HG03045 (cell line): ENCODE data around the gene AFF3.

Source experiments
- ATAC-seq: cut with Tn5 transposase; IDR thresholded peaks from one replicate; pipeline ENCODE4 v1.9.1; 2021; ENCODE audit warnings: mild to moderate bottlenecking, moderate library complexity; ENCODE audit not compliant: unreplicated experiment

AFF3 gene

DNA sequence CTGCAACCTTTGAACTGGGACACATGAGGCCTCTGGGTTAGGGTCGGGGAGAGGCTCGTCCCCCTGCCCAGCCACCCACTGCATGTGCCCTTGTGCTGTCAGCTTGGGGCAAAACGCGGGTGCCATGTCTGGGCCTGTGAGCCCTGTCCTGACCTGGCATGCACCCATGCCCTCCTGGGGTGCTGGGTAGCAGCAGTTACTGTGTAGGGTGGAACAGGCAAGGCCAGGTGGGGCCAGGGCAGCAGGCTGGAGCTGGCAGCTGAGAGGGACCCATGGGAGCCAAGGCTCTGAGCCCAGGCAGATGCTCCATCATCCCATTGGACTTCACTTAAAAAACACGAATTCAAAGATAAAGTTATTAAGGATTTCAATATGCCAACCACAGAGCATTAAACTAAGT is 518.8 kb downstream of the AFF3 start:
- ATAC-seq = no peak

GRCh38 chr2:99623035-99623434 is 519.4 kb downstream of the AFF3 start:
- no peak for ATAC-seq

- no peak for ATAC-seq
Measured at GRCh38 chr2:99622534-99622933, 519.9 kb downstream of the AFF3 start.

DNA sequence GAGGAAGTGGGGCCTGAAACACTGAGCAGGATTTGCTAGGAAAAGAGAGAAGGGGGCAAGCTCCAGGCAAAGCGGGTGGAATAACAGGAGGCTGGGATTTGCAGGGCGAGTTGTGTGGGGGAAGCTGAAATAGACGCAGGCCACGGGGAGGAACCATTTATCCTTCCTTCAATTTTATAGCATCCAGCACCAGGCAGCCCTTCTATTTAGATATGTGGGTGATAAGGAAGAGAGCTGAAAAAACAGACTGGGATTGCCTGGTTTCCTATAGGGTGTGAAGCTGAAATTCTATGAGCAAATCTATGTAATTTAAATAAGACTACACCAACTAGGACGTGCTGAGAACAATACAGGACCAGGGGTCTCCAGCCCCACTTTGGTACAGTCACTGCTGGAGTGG is 520.6 kb downstream of the AFF3 start:
- ATAC-seq = no peak

GRCh38 chr2:99621106-99621505 is 521.3 kb downstream of the AFF3 start:
- no peak for ATAC-seq

GRCh38 chr2:99619151-99619550 is 523.2 kb downstream of the AFF3 start:
- no peak for ATAC-seq

DNA sequence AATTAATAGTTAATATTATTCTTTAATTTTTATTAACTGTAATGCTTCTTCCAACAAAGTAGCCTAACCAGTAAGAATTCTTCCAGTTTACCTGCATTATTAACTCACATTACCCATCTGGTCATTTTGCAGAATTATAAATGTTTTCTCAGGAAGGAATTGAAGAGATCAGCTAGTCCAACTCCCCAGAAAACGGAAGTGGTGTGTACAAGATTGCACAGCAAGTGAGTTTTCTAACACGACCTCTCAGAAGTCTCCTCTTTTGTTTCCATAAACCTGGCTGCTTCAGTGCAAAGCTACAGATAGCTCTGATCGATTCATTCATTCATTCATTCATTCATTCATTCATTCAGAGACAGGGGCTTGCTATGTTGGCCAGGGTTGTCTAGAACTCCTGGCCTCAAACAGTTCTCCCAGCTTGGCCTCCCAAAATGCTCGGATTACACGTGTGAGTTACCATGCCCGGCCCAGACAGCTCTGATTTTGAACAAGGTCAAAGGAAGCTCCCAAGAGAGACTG is 523.8 kb downstream of the AFF3 start:
- no peak for ATAC-seq

GRCh38 chr2:99617811-99618210 is 524.6 kb downstream of the AFF3 start:
- no peak for ATAC-seq

- no peak for ATAC-seq
Measured at GRCh38 chr2:99615247-99615771, 527.1 kb downstream of the AFF3 start.

GRCh38 chr2:99613980-99614379 is 528.4 kb downstream of the AFF3 start:
- no peak for ATAC-seq

- ATAC-seq = no peak
Measured at GRCh38 chr2:99611786-99612185, 530.6 kb downstream of the AFF3 start.

DNA sequence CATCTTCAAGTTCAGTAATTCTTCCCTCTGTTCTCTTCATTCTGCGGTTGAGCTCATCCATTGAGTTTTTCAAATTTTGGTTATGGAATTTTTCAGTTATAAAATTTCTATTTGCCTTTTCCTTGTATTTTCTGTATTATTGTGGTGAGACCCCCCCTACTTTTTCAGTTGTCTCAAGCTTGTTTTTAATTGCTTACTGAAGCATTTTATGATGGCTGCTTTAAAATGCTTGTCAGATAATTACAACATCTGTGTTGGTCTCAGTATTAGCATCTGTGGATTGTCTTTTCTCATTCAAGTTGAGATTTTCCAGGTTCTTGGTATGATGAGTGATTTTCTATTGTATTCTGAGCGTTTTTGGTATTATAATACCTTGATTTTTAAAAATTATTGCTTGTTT is 531.4 kb downstream of the AFF3 start:
- no peak for ATAC-seq

GRCh38 chr2:99609851-99610381 is 532.5 kb downstream of the AFF3 start:
- ATAC-seq = no peak

DNA sequence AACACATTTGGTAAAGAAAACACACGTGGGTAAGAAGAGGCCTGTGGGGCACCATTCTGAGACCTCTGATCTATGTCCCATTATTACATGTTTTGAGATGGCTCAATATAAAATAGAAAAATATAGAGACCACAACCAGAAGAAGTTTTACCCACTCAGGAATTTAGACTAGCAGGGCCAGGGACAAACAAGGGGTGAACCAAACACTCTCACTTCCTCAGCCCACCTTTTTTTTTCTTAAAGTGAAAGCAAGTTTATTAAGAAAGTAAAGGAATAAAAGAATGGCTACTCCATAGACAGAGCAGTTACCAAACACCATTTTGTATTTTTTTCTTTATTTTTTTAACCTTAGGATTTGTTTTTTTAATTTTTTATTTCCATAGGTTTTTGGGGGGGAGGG is 533.5 kb downstream of the AFF3 start:
- no peak for ATAC-seq

DNA sequence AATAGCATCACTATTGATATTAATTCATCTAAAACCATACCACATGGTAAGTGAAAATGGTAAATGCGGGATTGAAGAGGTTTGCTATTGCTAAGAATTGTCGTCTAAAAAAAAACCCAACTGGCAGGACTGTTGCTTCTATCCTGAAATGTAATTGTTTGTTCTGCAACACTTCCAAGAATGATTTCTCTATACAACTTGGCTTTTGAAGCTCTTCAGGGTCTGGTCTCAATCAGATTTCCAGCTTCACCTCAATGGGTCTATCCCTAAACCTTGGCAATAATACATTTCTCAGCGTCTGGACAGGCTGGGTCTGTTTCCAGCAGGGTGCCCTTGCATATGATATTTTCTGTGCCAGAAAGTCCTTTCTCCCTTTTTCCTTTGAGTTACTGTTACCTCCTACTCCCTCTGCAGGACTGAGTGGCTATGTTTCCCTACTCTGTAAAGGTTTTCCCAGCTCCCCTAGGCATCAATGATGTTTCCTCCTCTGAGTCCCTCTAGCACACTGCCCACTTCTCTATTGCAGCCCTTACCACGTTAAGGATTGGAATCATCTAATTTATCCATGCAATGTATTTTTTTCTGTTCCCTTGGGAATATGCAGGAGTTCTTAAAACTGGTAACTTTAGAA is 534.4 kb downstream of the AFF3 start:
- no peak for ATAC-seq

- ATAC-seq = no peak
Measured at GRCh38 chr2:99607454-99607853, 534.9 kb downstream of the AFF3 start.

DNA sequence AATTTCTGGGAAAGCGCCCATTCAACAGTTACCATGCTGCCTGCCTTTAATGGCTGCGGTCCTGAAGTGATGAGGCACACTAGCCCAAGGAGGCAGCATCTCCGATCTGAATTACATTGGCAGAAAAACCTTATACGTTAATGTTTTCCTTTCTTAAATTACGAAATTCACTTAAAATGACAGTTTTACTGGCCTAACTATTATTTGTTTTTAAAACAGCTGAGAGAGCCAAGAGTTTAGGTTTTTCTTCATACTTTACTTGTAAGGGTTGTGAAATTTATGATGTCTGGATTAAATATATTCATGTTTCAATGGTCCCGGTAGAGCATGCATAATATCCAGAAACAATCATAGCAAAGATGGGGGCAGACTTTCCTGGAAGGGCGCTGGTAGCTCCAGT is 537.4 kb downstream of the AFF3 start:
- ATAC-seq = no peak

- no peak for ATAC-seq
Measured at GRCh38 chr2:99602476-99602875, 539.9 kb downstream of the AFF3 start.

GRCh38 chr2:99600981-99601651 is 541.3 kb downstream of the AFF3 start:
- ATAC-seq = no peak

DNA sequence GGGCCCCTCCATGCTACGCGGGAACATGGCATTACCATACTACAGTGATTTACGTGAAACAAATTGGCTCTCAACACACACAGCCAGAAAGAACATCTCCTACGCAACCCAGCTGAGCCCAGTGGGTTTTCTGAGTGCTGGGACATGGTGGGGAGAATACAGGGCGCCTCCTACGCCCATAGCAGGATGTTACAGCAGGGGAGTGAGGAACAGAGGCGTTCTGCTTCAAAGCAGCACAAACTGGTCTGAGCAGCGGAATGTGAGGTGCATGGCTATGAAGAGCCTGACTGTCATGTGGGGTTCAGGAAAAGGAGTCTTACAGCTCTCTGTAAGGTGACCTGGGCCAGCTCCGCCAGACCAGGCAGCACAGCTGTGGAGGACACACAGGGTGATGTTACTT is 543.9 kb downstream of the AFF3 start:
- ATAC-seq = no peak

DNA sequence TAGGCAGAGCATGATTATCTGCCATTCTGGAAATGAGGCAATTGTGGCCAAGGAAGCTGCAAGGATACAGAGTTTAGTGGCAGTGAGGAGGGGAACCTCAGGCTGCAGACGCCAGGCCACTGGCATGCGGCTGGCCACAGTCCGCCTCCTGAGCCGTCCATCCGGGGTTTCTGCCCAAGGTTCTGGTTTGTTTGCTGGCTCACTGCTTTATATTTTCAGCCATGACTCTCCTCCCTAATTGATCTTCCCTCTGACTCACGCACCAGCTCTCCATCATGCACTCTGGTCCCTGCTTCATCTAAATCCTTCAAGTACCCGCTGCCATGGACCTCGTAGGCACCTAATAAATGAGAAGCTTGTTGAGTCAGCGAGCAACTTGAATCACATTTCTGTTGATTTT is 544.8 kb downstream of the AFF3 start:
- no peak for ATAC-seq

DNA sequence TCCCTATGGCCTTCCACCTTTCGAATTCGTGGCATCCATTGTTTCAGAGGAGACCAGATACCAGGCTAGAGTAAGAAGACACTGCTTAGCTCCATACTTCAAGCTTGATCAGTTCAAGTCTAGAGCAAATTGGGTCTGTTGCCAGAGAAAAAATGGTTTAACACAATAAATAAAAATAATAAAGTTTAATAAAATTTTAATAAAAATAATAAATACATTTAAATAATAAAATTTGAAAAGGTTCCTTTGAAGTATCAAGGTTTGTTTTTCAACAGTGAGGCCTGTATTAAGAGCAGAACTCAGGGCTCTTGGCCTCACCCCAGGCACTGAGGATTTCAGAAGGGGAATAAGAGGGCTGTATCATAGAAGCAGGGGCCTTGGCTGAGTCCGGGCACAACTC is 547.0 kb downstream of the AFF3 start:
- ATAC-seq = no peak
